HG03575 (cell line): ENCODE data around the gene PYDC1.

Experiments used
- ATAC-seq: cut with Tn5 transposase; IDR thresholded peaks from one replicate; pipeline ENCODE4 v1.9.1; 2021; ENCODE audit not compliant: unreplicated experiment, insufficient number of reproducible peaks, low FRiP score; ENCODE audit errors: extremely low read depth

The PYDC1 gene

GRCh38 chr16:31224092-31224955 is 7.4 kb upstream of the PYDC1 start:
- ATAC-seq = no peak

DNA sequence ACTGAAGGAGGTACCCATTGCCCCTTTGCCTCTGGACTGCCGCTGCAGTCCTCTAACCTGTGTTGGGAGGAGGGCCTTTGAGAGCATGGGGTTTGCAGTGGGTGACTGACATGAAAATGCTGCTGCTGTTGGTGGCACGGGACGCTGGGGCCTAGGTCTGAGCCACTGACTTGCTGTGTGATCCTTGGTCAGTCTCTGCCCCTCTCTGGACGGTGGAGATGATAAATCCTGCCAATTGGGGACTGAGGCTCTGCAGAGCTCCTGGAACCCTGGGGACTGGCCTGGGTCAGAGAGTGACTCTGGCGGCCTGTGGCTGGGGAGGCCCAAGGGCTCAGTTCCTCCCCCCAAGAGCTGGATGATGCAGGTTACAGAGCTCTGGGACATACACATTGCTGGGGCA is 6.1 kb upstream of the PYDC1 start:
- no peak for ATAC-seq

DNA sequence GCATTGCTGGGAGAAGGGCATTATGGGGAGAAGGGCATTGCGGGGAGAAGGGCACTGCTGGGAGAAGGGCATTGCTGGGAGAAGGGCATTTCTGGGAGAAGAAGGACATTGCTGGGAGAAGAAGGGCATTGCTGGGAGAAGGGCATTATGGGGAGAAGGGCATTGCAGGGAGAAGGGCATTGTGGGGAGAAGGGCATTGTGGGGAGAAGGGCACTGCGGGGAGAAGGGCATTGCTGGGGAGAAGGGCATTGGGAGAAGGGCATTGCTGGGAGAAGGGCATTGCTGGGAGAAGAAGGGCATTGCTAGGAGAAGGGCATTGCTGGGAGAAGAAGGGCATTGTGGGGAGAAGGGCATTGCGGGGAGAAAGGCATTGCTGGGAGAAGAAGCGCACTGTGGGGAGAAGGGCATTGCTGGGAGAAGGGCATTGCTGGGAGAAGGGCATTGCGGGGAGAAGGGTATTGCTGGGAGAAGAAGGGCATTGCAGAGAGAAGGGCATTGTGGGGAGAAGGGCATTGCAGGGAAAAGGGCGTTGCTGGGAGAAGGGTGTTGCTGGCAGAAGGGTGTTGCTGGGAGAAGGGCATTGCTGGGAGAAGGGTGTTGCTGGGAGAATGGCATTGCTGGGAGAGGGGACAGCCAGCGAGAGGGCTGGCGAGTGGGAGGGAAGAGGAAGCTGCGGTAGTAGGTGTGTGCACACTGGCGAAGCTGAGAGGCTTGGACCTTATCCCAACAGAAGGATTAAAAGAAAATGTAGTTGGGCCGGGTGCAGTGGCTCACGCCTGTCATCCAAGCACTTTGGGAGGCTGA is 4.6 kb upstream of the PYDC1 start:
- no peak for ATAC-seq

DNA sequence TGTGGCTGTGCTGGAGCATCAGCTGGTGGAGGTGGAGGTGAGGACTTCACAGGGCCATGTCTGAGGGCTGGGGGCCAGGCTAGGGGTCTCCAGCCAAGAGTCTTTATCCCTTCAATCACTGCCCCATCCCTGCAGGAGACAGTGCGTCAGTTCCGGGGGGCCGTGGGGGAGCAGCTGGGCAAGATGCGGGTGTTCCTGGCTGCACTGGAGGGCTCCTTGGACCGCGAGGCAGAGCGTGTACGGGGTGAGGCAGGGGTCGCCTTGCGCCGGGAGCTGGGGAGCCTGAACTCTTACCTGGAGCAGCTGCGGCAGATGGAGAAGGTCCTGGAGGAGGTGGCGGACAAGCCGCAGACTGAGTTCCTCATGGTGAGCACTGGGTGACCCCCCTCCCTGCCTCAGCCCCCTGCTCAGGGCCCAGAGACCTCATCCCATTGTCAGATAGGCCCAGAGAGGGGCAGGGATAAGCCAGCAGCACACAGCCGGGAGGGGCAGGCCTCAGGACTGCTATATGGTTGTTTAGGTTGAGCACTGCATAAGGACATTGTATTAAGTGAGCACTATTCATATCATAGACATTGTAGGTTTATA is 2.3 kb upstream of the PYDC1 start:
- no peak for ATAC-seq

GRCh38 chr16:31217136-31217530 is 198 bp upstream of the PYDC1 start:
- ATAC-seq = no peak

DNA sequence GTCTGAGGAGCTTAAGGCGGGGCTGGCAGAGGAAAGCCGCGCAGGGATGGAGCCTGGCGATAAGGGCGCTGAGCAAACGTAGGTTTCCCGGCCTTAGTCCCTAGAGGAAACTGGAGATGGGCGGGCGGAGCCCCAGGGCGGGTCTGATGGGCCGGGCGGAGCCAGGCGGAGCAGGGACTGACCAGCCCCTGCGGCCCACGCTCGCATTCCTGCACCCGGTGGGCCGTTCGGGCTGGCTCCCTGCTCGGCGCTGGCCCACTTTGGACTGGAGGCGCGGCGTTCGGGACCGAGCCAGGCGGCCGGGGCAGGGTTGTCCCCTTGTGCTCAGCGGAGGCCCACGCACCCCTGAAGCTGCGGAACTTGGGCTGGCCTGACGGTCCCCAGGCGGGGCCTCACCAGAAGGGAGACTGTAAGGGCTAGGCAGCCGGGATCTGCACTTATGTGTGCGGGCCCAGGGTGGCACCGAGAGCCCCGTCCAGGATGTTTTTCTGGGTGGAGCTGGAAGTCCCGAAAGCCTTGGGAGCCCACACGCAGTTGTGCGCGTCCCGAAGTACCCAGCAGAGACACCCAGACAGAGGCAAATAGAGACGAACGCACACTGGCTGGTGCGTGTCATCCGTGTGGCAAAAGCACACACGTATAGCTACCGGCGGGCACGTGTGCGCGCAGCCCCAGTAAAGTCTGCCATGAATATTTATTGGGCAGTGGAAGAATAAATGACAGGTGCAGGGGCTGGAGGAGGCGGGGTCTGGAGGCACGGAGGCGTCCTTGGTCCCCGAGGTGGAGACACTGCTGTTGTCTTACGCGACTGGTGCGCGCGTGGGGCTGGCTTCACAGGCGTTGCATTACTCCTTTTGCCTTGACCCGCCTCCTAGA is 1.4 kb downstream of the PYDC1 start:
- no peak for ATAC-seq

GRCh38 chr16:31214708-31215286 is 2.1 kb downstream of the PYDC1 start:
- ATAC-seq = no peak

GRCh38 chr16:31213877-31214707 is 2.8 kb downstream of the PYDC1 start, which contains the start of gene TRIM72:
Gene TRIM72 (plus strand): TSS chr16:31214119. CDS start chr16:31214739, 620 bp downstream.
- no peak for ATAC-seq

- ATAC-seq = no peak
These were observed 3.6 kb downstream of the PYDC1 start for GRCh38 chr16:31213342-31213741.

- ATAC-seq = no peak
These were observed 10.2 kb downstream of the PYDC1 start for GRCh38 chr16:31206776-31207175.

DNA sequence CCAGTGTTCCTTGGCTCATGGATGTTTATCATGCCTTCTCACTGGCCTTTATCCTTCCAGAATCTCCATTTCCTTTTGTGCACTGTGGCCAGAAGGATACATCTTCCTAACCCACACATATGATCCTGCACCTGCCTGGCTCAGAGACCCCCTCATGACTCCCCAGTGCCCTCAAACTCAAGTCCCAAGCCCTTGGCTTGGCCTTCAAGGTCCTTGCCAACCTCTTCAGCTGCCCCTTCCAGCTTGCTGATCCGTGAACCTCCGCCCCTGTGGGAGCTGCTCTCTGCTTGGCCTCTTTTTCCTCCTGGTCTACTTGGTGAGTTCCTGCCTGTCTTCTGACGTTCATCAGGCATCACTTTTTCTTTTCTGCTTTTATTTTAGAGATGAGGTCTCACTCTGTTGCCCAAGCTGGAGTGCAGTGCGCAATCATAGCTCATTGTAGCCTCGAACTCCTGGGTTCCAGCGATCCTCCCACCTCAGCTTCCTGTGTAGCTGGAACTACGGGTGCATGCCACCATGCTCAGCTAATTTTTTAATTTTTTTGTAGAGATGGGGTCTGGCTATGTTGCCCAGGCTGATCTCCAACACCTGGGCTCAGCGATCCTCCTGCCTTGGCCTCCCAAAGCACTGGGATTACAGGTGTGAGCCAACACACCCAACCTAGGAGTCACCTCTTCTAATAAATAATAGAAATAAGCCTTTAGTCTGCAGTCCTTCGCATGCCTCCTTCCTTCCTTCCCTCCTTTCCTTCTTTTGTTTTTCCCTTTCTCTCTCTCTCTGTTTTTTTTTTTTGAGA is 11.9 kb downstream of the PYDC1 start:
- ATAC-seq = no peak

- no peak for ATAC-seq
These were observed 14.2 kb downstream of the PYDC1 start, which contains the start of gene PYCARD for GRCh38 chr16:31202414-31203375. Gene PYCARD (minus strand): TSS chr16:31202760. CDS start chr16:31202690, 70 bp downstream.

DNA sequence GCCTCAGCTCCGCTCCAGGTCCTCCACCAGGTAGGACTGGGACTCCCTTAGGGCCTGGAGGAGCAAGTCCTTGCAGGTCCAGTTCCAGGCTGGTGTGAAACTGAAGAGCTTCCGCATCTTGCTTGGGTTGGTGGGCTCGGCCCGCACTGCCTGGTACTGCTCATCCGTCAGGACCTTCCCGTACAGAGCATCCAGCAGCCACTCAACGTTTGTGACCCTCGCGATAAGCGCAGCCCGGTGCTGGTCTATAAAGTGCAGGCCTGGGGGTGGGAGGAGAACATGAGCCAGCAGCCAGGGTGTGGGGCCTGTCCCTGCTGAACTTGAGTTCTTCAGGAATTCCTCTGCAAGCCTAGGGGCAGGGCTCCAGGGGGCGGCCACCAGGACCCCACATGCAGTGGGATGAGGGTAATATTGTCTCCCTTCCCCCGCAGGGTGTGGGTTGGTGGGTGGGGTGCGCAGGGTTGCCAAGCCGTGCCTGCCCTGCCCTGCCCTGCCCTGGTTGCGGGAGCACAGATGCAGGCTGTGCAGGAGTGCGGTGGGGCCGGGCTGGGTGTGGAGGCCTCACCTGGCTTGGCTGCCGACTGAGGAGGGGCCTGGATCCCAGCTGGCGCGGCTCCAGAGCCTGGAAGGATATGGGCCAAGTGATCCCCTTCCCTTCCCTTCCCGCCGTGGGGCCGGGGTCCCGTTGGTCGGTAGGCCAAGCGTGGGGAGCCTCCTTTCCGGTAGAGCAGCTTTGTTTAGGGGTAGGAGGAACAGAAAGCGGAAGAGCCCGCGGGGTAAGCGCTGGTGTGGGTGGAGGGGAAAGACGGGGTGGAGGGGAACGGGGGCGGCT is 15.1 kb downstream of the PYDC1 start:
- ATAC-seq = no peak

- no peak for ATAC-seq
These were observed 15.9 kb downstream of the PYDC1 start for GRCh38 chr16:31200821-31201568.
